BE2C (cell line): ENCODE data around the gene ARHGAP6.

ENCODE experiments used
- DNase-seq: peaks from one replicate; pipeline ENCODE4 v3.0.0-alpha.2; 2020
- H3K27me3 ChIP-seq: fragments of 250-450 bp; sonication (Bioruptor Pico); 2 replicates; pipeline ENCODE4 v1.5.1; 2020; ENCODE audit warnings: mild to moderate bottlenecking
- H3K36me3 ChIP-seq: fragments of 250-450 bp; sonication (Bioruptor Pico); 2 replicates; pipeline ENCODE4 v1.5.1; 2020; ENCODE audit warnings: mild to moderate bottlenecking
- H3K4me1 ChIP-seq: fragments of 250-450 bp; sonication (Bioruptor Pico); 2 replicates; pipeline ENCODE4 v1.5.1; 2020
- H3K4me3 ChIP-seq: 2 replicates; pipeline ENCODE4 v1.5.1; 2011; ENCODE audit warnings: low read depth, low read length
- H3K9me3 ChIP-seq: fragments of 250-450 bp; sonication (Bioruptor Pico); 2 replicates; pipeline ENCODE4 v1.5.1; 2020
- CTCF ChIP-seq: IDR thresholded peaks from 2 replicates; pipeline ENCODE4 v1.5.1; 2012; ENCODE audit warnings: mild to moderate bottlenecking, low read depth, low read length

The ARHGAP6 gene

GRCh38 chrX:11577603-11578002 is 88.1 kb downstream of the ARHGAP6 start:
- no peaks in the 10 kb centered on the region for H3K4me1 ChIP-seq
- no peaks in the 10 kb centered on the region for H3K9me3 ChIP-seq
- no peaks in the 10 kb centered on the region for H3K36me3 ChIP-seq
- H3K4me3 ChIP-seq: no peak overlapping the region
- H3K27me3 ChIP-seq: no peaks in the 10 kb centered on the region
- no peak for DNase-seq
- no peak for TF ChIP-seq CTCF

- DNase-seq: no peak
- no peaks in the 10 kb centered on the region for H3K27me3 ChIP-seq
- H3K4me1 ChIP-seq: no peaks in the 10 kb centered on the region
- H3K4me3 ChIP-seq: no peak overlapping the region
- TF ChIP-seq CTCF: no peak
- no peaks in the 10 kb centered on the region for H3K9me3 ChIP-seq
- H3K36me3 ChIP-seq: no peaks in the 10 kb centered on the region
These were observed 90.4 kb downstream of the ARHGAP6 start for GRCh38 chrX:11575332-11575731.

DNA sequence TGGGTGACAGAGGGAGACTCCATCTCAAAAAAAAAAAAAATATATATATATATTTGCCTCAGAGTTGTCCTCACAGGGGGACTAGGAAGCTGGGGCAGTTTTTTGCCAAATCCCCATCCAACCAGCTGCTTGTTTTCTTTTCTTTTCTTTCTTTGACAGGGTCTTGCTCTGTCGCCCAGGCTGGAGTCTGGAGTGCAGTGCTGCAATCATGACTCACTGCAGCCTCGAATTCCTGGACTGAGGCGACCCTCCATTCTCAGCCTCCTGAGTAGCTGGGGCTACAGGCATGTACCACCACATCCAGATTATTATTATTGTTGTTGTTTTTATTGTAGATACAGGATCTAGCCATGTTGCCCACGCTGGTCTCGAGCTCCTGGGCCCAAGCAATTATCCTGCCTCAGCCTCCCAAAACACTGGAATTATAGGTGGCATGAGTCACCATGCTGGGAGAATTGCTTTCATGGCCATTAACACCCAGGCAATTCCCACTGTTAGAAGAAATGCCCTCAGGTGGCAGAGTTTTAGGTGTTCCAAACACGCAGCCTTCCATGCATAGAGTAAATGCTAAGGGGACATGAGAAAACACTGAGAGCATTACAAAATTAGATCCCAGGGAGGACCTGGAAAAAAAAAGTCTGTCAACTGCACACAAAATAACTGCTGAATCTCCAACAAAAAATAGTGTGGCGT is 98.0 kb downstream of the ARHGAP6 start:
- no peak for DNase-seq
- H3K27me3 ChIP-seq: no peaks in the 10 kb centered on the region

DNA sequence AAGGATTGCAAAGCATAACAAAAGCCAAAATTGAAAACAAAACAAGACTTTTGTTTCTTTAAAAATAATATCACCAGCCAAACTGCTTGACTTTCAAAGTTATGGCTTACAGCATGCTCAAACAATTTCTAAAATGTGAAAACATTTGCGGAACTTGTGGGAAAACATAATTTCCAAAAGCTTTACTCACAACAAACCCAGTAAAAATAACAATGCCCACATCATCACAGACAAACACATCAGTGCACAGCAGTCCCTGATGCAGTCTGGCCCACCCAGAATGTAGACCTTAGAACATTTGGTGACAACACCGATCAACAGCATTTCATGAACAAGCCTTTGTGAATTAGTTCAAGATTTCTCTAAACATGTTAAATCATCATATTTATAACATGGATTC is 98.9 kb downstream of the ARHGAP6 start:
- Histone ChIP-seq H3K4me3 (no peak overlapping the region), H3K4me1 (no peaks in the 10 kb centered on the region), H3K9me3 (no peaks in the 10 kb centered on the region), H3K27me3 (no peaks in the 10 kb centered on the region), H3K36me3 (no peaks in the 10 kb centered on the region)
- DNase-seq: no peak
- no peak for TF ChIP-seq CTCF

More for the DNA sequence above, 98.0 kb downstream of the ARHGAP6 start:
- Histone ChIP-seq H3K4me1 (no peaks in the 10 kb centered on the region), H3K9me3 (no peaks in the 10 kb centered on the region), H3K4me3 (no peak overlapping the region), H3K36me3 (no peaks in the 10 kb centered on the region)
- TF ChIP-seq CTCF: no peak

GRCh38 chrX:11566173-11566572 is 99.5 kb downstream of the ARHGAP6 start:
- no peak for DNase-seq

GRCh38 chrX:11564546-11564945 is 101.2 kb downstream of the ARHGAP6 start:
- Histone ChIP-seq H3K36me3 (no peaks in the 10 kb centered on the region), H3K4me3 (no peak overlapping the region), H3K4me1 (no peaks in the 10 kb centered on the region), H3K9me3 (no peaks in the 10 kb centered on the region), H3K27me3 (no peaks in the 10 kb centered on the region)
- TF ChIP-seq CTCF: no peak
- no peak for DNase-seq

More at GRCh38 chrX:11566173-11566572, 99.5 kb downstream of the ARHGAP6 start:
- Histone ChIP-seq H3K27me3 (no peaks in the 10 kb centered on the region), H3K4me3 (no peak overlapping the region), H3K4me1 (no peaks in the 10 kb centered on the region), H3K9me3 (no peaks in the 10 kb centered on the region), H3K36me3 (no peaks in the 10 kb centered on the region)
- no peak for TF ChIP-seq CTCF
